ENCODE results near the gene MLXIP. TPM values are rescaled to one million over a fixed set of nuclear protein-coding genes. Genes with fewer than 3 reads are reported as not detected.

MLXIP gene
- polyA plus RNA-seq, 1 donor from 2014 or later, result 17.5 TPM

GRCh38 chr12:122079532-122080081 lies 1.1 kb downstream of the MLXIP start:
- H3K4me1 Mint-ChIP-seq, result peaks cover 45 to 50% (median 48%) of the 10 kb centered on the region in 3 donors
- peaks cover 0 to 2% (median 0%) of the 10 kb centered on the region in 3 donors for H3K9me3 Mint-ChIP-seq
- H3K27me3 Mint-ChIP-seq, result no peaks in the 10 kb centered on the region
- H3K4me3 Mint-ChIP-seq, result peak overlapping the region; percentile 75 to 96 (median 92)
- H3K36me3 Mint-ChIP-seq, result peaks cover 3% of the 10 kb centered on the region
- H3K27ac Mint-ChIP-seq, result peak overlapping the region; percentile 46 to 90 (median 58)

- Mint-ChIP-seq H3K27ac (peak overlapping the region; percentile 46 to 92 (median 58)), H3K27me3 (no peaks in the 10 kb centered on the region), H3K4me3 (peak overlapping the region; percentile 75 to 96 (median 92)), H3K36me3 (peaks cover 3% of the 10 kb centered on the region), H3K9me3 (peaks cover 0 to 2% (median 0%) of the 10 kb centered on the region in 3 donors), H3K4me1 (peaks cover 45 to 52% (median 48%) of the 10 kb centered on the region in 3 donors)
Observed at GRCh38 chr12:122080149-122081082, 1.9 kb downstream of the MLXIP start.

GRCh38 chr12:122081083-122081696 lies 2.6 kb downstream of the MLXIP start:
- peak overlapping the region; percentile 46 to 92 (median 91) for H3K27ac Mint-ChIP-seq
- peak overlapping the region; percentile 75 to 96 (median 92) for H3K4me3 Mint-ChIP-seq
- H3K36me3 Mint-ChIP-seq, result peaks cover 3% of the 10 kb centered on the region
- H3K4me1 Mint-ChIP-seq, result peaks cover 47 to 56% (median 48%) of the 10 kb centered on the region in 3 donors
- peaks cover 0 to 2% (median 0%) of the 10 kb centered on the region in 3 donors for H3K9me3 Mint-ChIP-seq
- H3K27me3 Mint-ChIP-seq, result no peaks in the 10 kb centered on the region

- Mint-ChIP-seq H3K4me1 (peaks cover 41 to 56% (median 46%) of the 10 kb centered on the region in 3 donors), H3K9me3 (no peaks in the 10 kb centered on the region), H3K4me3 (peak overlapping the region; percentile 75 to 96 (median 92))
Observed at GRCh38 chr12:122081697-122082221, 3.2 kb downstream of the MLXIP start.

GRCh38 chr12:122082621-122083356 lies 4.2 kb downstream of the MLXIP start:
- peak overlapping the region; percentile 61 to 96 (median 84) for H3K4me3 Mint-ChIP-seq
- H3K36me3 Mint-ChIP-seq, result peaks cover 3% of the 10 kb centered on the region
- H3K4me1 Mint-ChIP-seq, result peaks cover 45 to 63% (median 54%) of the 10 kb centered on the region in 3 donors
- no peaks in the 10 kb centered on the region for H3K9me3 Mint-ChIP-seq
- no peaks in the 10 kb centered on the region for H3K27me3 Mint-ChIP-seq
- peak overlapping the region in 2 of 3 donors; percentile 49 to 69 for H3K27ac Mint-ChIP-seq

More at GRCh38 chr12:122081697-122082221, 3.2 kb downstream of the MLXIP start:
- peaks cover 3% of the 10 kb centered on the region for H3K36me3 Mint-ChIP-seq
- H3K27ac Mint-ChIP-seq, result peak overlapping the region; percentile 46 to 92 (median 91)
- H3K27me3 Mint-ChIP-seq, result no peaks in the 10 kb centered on the region

- H3K27me3 Mint-ChIP-seq, result no peaks in the 10 kb centered on the region
- H3K4me3 Mint-ChIP-seq, result no peak overlapping the region
- peak overlapping the region in 1 of 3 donors; percentile 87 for H3K27ac Mint-ChIP-seq
Observed at GRCh38 chr12:122084857-122085405, 6.4 kb downstream of the MLXIP start.

GRCh38 chr12:122085591-122085990 lies 7.0 kb downstream of the MLXIP start:
- H3K27me3 Mint-ChIP-seq, result no peaks in the 10 kb centered on the region
- H3K4me1 Mint-ChIP-seq, result peaks cover 52 to 65% (median 56%) of the 10 kb centered on the region in 3 donors
- peaks cover 8% of the 10 kb centered on the region for H3K36me3 Mint-ChIP-seq
- no peaks in the 10 kb centered on the region for H3K9me3 Mint-ChIP-seq
- H3K4me3 Mint-ChIP-seq, result peak overlapping the region in 2 of 4 donors; percentile 10 to 33
- H3K27ac Mint-ChIP-seq, result peak overlapping the region in 2 of 3 donors; percentile 31 to 87

More at GRCh38 chr12:122084857-122085405, 6.4 kb downstream of the MLXIP start:
- H3K4me1 Mint-ChIP-seq, result peaks cover 56 to 70% (median 61%) of the 10 kb centered on the region in 3 donors
- no peaks in the 10 kb centered on the region for H3K9me3 Mint-ChIP-seq
- H3K36me3 Mint-ChIP-seq, result peaks cover 8% of the 10 kb centered on the region

- Mint-ChIP-seq H3K27me3 (no peaks in the 10 kb centered on the region), H3K9me3 (no peaks in the 10 kb centered on the region), H3K4me3 (peak overlapping the region in 3 of 4 donors; percentile 10 to 44 (median 33)), H3K4me1 (peaks cover 51 to 63% (median 57%) of the 10 kb centered on the region in 3 donors), H3K36me3 (peaks cover 8% of the 10 kb centered on the region), H3K27ac (peak overlapping the region in 2 of 3 donors; percentile 27 to 87)
Observed at GRCh38 chr12:122086116-122086515, 7.6 kb downstream of the MLXIP start.

- H3K27me3 Mint-ChIP-seq, result no peaks in the 10 kb centered on the region
- peaks cover 48 to 60% (median 59%) of the 10 kb centered on the region in 3 donors for H3K4me1 Mint-ChIP-seq
- H3K4me3 Mint-ChIP-seq, result no peak overlapping the region
Observed at GRCh38 chr12:122086641-122087285, 8.2 kb downstream of the MLXIP start.

GRCh38 chr12:122087431-122088178 lies 9.0 kb downstream of the MLXIP start:
- Mint-ChIP-seq H3K9me3 (no peaks in the 10 kb centered on the region), H3K4me1 (peaks cover 41 to 52% (median 52%) of the 10 kb centered on the region in 3 donors), H3K27ac (no peak overlapping the region), H3K36me3 (peaks cover 8% of the 10 kb centered on the region), H3K4me3 (no peak overlapping the region), H3K27me3 (no peaks in the 10 kb centered on the region)

More at GRCh38 chr12:122086641-122087285, 8.2 kb downstream of the MLXIP start:
- Mint-ChIP-seq H3K27ac (peak overlapping the region in 1 of 3 donors; percentile 27), H3K36me3 (peaks cover 8% of the 10 kb centered on the region), H3K9me3 (no peaks in the 10 kb centered on the region)

- H3K27ac Mint-ChIP-seq, result peak overlapping the region in 1 of 3 donors; percentile 90
- H3K27me3 Mint-ChIP-seq, result no peaks in the 10 kb centered on the region
- no peaks in the 10 kb centered on the region for H3K9me3 Mint-ChIP-seq
- peak overlapping the region in 1 of 4 donors; percentile 52 for H3K4me3 Mint-ChIP-seq
- peaks cover 34 to 47% (median 46%) of the 10 kb centered on the region in 3 donors for H3K4me1 Mint-ChIP-seq
- H3K36me3 Mint-ChIP-seq, result peaks cover 8% of the 10 kb centered on the region
Observed at GRCh38 chr12:122088179-122088810, 9.7 kb downstream of the MLXIP start.

GRCh38 chr12:122089077-122089476 lies 10.5 kb downstream of the MLXIP start:
- peaks cover 27 to 41% (median 39%) of the 10 kb centered on the region in 3 donors for H3K4me1 Mint-ChIP-seq
- H3K36me3 Mint-ChIP-seq, result peaks cover 5% of the 10 kb centered on the region
- peak overlapping the region in 1 of 4 donors; percentile 43 for H3K4me3 Mint-ChIP-seq
- H3K27me3 Mint-ChIP-seq, result no peaks in the 10 kb centered on the region
- H3K27ac Mint-ChIP-seq, result no peak overlapping the region
- H3K9me3 Mint-ChIP-seq, result no peaks in the 10 kb centered on the region
